ENCODE results near the gene C1QTNF2. TPM values are rescaled to one million over a fixed set of nuclear protein-coding genes. Genes with fewer than 3 reads are reported as not detected.

Gene C1QTNF2
- total and polyA plus RNA-seq, 2 of the 4 experiments (the other 2 are of a cell fraction) = 0.72 to 1.2 TPM

- Histone ChIP-seq H2BK20ac (ENCODE audit: low read depth, low read length) (no peak overlapping the region), H3K14ac (replicated peaks; ENCODE audit: low read depth, low read length) (no peak overlapping the region), H3K4ac (ENCODE audit: low read depth, low read length) (no peak overlapping the region), H2BK120ac (ENCODE audit: low read depth, low read length) (no peak overlapping the region), H3K4me1 (ENCODE audit: control insufficient read depth, insufficient read depth, low read length) (peaks cover 5% of the 10 kb centered on the region; the same call in 1 of the 2 replicates), H3K36me3 (ENCODE audit: control insufficient read depth, insufficient read depth, low read length) (no peaks in the 10 kb centered on the region), H3K9me1 (ENCODE audit: insufficient read depth, low read length) (peaks cover 4% of the 10 kb centered on the region; the same call in 1 of the 2 replicates), H3K23ac (ENCODE audit: low read depth, low read length) (no peak overlapping the region), H3K18ac (ENCODE audit: low read depth, low read length) (no peak overlapping the region), H4K20me1 (ENCODE audit: insufficient read depth, low read length) (no peaks in the 10 kb centered on the region), H2AK5ac (ENCODE audit: low read depth, low read length) (no peak overlapping the region), H2AFZ (replicated peaks; ENCODE audit: low read length, poor library complexity) (no peak overlapping the region), H2AK9ac (replicated peaks; ENCODE audit: low read depth, low read length, poor library complexity) (no peak overlapping the region), H3K4me3 (ENCODE audit: insufficient read depth, low read depth, low read length) (no peak overlapping the region), H3K27ac (ENCODE audit: insufficient read depth, low read length) (no peak overlapping the region), H4K91ac (ENCODE audit: insufficient read depth, low read depth, low read length) (no peak overlapping the region), H4K8ac (ENCODE audit: low read depth in 2 of 2, low read length in 2 of 2) (no peak overlapping the region), H3K27me3 (ENCODE audit: control insufficient read depth, insufficient read depth, low read length) (peaks cover 4% of the 10 kb centered on the region; the same call in 1 of the 2 replicates), H2BK15ac (ENCODE audit: low read depth, low read length) (no peak overlapping the region), H3K9ac (ENCODE audit: low read depth, low read length) (no peak overlapping the region), H2BK5ac (ENCODE audit: low read depth, low read length, poor library complexity, severe bottlenecking) (no peak overlapping the region), H3K79me1 (ENCODE audit: low read depth in 1 of 2, low read length in 2 of 2) (no peaks in the 10 kb centered on the region), H3K9me3 (ENCODE audit: control insufficient read depth, insufficient read depth, low read length) (no peaks in the 10 kb centered on the region), H4K5ac (ENCODE audit: low read depth, low read length) (no peak overlapping the region), H3K56ac (ENCODE audit: extremely low read depth, insufficient read depth, low read length) (no peak overlapping the region), H3K4me2 (ENCODE audit: low read depth, low read length) (no peak overlapping the region)
- ATAC-seq (ENCODE audit: low read depth) (no peak), DNase-seq (no peak)
- ChIA-PET CTCF (no interaction called here), POLR2A (ENCODE audit: unreplicated experiment) (no interaction called here)
- in situ Hi-C loops (cut with MboI; ENCODE audit: low sequenced_read_pairs) (no loop called here), dilution Hi-C loops (cut with HindIII; ENCODE audit: low sequenced_read_pairs, unreplicated experiment) (loop anchor here (25.0 kb wide), 1 partner anchor 356 kb away; the partner anchor contains the start of gene TTC1), intact Hi-C loops (cut with micrococcal nuclease) (no loop called here)
- TF ChIP-seq CTCF (conservative IDR thresholded peaks at IDR 0.05; ENCODE audit: low read depth, low read length) = no peak
- TF ChIP-seq USF2 (IDR thresholded peaks at IDR 0.05; ENCODE audit: low read depth, low read length) = no peak
- TF ChIP-seq POLR2A (IDR thresholded peaks at IDR 0.05; ENCODE audit: low read depth, low read length) = no peak
- TF ChIP-seq FOS (IDR thresholded peaks at IDR 0.05; ENCODE audit: low read depth, low read length) = no peak
- TF ChIP-seq SMC3 (IDR thresholded peaks at IDR 0.05; ENCODE audit: low read depth, low read length) = no peak
- TF ChIP-seq MAFK (IDR thresholded peaks at IDR 0.05; ENCODE audit: low read depth, low read length) = no peak
- TF ChIP-seq CEBPB (IDR thresholded peaks at IDR 0.05; ENCODE audit: low read depth, low read length) = no peak
- no peak for TF ChIP-seq RCOR1 (IDR thresholded peaks at IDR 0.05; ENCODE audit: insufficient replicate concordance, low read length)
- TF ChIP-seq RFX5 (IDR thresholded peaks at IDR 0.05; ENCODE audit: low read depth, low read length) = no peak
- TF ChIP-seq RAD21 (IDR thresholded peaks at IDR 0.05; ENCODE audit: low read length) = no peak
- TF ChIP-seq ELK1 (IDR thresholded peaks at IDR 0.05; ENCODE audit: borderline replicate concordance, low read depth, low read length) = no peak
- no peak for TF ChIP-seq MAZ (IDR thresholded peaks at IDR 0.05; ENCODE audit: borderline replicate concordance, low read depth, low read length)
- TF ChIP-seq NFE2L2 (IDR thresholded peaks at IDR 0.05; ENCODE audit: low read depth, low read length) = no peak
- TF ChIP-seq BHLHE40 (IDR thresholded peaks at IDR 0.05; ENCODE audit: low read depth, low read length) = no peak
- no peak for TF ChIP-seq CHD1 (IDR thresholded peaks at IDR 0.05; ENCODE audit: low read depth, low read length)
- TF ChIP-seq MXI1 (IDR thresholded peaks at IDR 0.05; ENCODE audit: borderline replicate concordance, low read depth, low read length) = no peak
- no TSS peak for BruUV-seq (replicated peaks)
- WGBS, 2 experiments (ENCODE audit: extremely low coverage in 2 of 2, insufficient read length in 1 of 2) = no CpG with 5 or more reads among the region's 3 CpGs
These were observed 2.5 kb downstream of the C1QTNF2 start for GRCh38 chr5:160367885-160368284.
